Colonic mucosa (tissue), 4 donors: ENCODE data around the gene MCTP2. TPM values are rescaled to one million over a fixed set of nuclear protein-coding genes. Genes with fewer than 3 reads are reported as not detected.
"Not testable (repeated sequence)": the region's sequence is repeated elsewhere in the genome, so short reads cannot be mapped to it uniquely, and the experiment has no call there.

Source experiments
- DNase-seq: peaks from one replicate; pipeline ENCODE4 v3.0.0-alpha.2; 2020
- H3K27ac ChIP-seq: fragments of 200-600 bp; one replicate; pipeline ENCODE4 v1.8.0; 2021
- H3K27me3 ChIP-seq: fragments of 200-600 bp; one replicate; pipeline ENCODE4 v1.8.0; 2021
- H3K36me3 ChIP-seq: fragments of 200-600 bp; one replicate; pipeline ENCODE4 v1.8.0; 2021
- H3K4me1 ChIP-seq: fragments of 200-600 bp; one replicate; pipeline ENCODE4 v1.8.0; 2021; ENCODE audit warnings: mild to moderate bottlenecking
- H3K4me3 ChIP-seq: fragments of 200-600 bp; one replicate; pipeline ENCODE4 v1.8.0; 2021
- H3K9ac ChIP-seq, 2 donors: one replicate each; pipeline ENCODE4 v1.7.0; 2013; ENCODE audit warnings: control low read depth in 2 of 2, low read depth in 2 of 2, low read length in 2 of 2
- H3K9me3 ChIP-seq: fragments of 200-600 bp; one replicate; pipeline ENCODE4 v1.8.0; 2021
- intact Hi-C: fragments of 100-400 bp; cut with DNase I; formaldehyde crosslinking; loops from one replicate; pipeline ENCODE4 v1.14.1; 2022
- total RNA-seq, 2 donors: library from RNA; stranded (reverse); fragmentation: NEBNext Ultra II Directional in 1 of 2; extraction: Animal tissue kit (Norgen Biotek cat#: 25700) in 1 of 2; gene quantifications; one replicate each; pipeline ENCODE4 v1.2.1, GENCODE V29; 2021
- TF ChIP-seq, protein P1 (sequence below): fragments of 200-600 bp; IDR thresholded peaks from one replicate; pipeline ENCODE4 v1.8.0; 2022; ENCODE audit warnings: antibody characterized with exemption, mild to moderate bottlenecking
- donor health status: healthy.
- donor health status: DM: no; HTN: no; CAD: no.
- donor health status: DM: no; HTN: no; CAD: no.

The MCTP2 gene
- total RNA-seq, 2 donors from 2014 or later = 56.4 to 88.3 TPM

DNA sequence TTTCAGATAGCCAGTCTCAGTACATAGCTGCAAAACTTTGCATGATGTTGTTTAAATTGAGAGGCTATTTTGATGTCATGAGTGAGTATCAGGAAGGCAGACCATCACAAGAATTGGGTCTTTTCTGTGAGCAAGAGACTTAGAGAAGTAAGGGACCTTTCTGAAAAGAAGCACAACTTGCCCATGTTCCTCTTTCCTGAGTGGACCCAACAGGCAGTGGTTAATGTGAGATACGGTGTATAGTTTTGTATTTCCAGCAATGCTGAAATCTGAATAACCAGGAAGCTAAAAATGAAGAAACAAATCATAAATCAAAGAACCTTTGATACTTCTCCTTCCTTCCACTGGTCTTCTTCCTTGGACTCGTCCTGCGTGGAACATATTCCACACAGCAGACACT lies 25.1 kb downstream of the MCTP2 start:
- intact Hi-C loops = no loop called here
- TF ChIP-seq, protein P1, sequence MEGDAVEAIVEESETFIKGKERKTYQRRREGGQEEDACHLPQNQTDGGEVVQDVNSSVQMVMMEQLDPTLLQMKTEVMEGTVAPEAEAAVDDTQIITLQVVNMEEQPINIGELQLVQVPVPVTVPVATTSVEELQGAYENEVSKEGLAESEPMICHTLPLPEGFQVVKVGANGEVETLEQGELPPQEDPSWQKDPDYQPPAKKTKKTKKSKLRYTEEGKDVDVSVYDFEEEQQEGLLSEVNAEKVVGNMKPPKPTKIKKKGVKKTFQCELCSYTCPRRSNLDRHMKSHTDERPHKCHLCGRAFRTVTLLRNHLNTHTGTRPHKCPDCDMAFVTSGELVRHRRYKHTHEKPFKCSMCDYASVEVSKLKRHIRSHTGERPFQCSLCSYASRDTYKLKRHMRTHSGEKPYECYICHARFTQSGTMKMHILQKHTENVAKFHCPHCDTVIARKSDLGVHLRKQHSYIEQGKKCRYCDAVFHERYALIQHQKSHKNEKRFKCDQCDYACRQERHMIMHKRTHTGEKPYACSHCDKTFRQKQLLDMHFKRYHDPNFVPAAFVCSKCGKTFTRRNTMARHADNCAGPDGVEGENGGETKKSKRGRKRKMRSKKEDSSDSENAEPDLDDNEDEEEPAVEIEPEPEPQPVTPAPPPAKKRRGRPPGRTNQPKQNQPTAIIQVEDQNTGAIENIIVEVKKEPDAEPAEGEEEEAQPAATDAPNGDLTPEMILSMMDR = no peak
- no peak overlapping the region for H3K27ac ChIP-seq
- no peak overlapping the region for H3K4me3 ChIP-seq
- H3K27me3 ChIP-seq = no peaks in the 10 kb centered on the region
- H3K9ac ChIP-seq = no peak overlapping the region
- no peaks in the 10 kb centered on the region for H3K9me3 ChIP-seq
- no peaks in the 10 kb centered on the region for H3K36me3 ChIP-seq
- DNase-seq = no peak
- H3K4me1 ChIP-seq = peaks cover 16% of the 10 kb centered on the region

DNA sequence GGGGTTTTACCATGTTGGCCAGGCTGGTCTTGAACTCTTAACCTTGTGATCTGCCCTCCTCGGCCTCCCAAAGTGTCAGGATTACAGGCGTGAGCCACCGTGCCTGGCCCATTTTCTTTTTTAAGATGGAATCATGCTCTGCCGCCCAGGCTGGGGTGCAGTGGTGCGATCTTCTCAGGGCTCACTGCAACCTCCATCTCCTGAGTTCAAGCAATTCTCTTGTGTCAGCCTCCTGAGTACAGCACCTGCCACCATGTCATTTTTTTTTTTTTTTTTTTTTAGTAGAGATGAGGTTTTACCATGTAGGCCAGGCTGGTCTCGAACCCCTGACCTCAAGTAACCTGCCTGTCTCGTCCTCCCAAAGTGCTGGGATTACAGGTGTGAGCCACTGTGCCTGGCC lies 26.4 kb downstream of the MCTP2 start:
- H3K36me3 ChIP-seq, intact Hi-C loops, H3K27ac ChIP-seq, DNase-seq, H3K9ac ChIP-seq, H3K9me3 ChIP-seq, H3K4me3 ChIP-seq, H3K27me3 ChIP-seq: not testable (repeated sequence)
- H3K4me1 ChIP-seq = peaks cover 16% of the 10 kb centered on the region

GRCh38 chr15:94258246-94258645 lies 26.9 kb downstream of the MCTP2 start:
- TF ChIP-seq, protein P1 = no peak
- DNase-seq = no peak
- Histone ChIP-seq H3K36me3 (no peaks in the 10 kb centered on the region), H3K27me3 (no peaks in the 10 kb centered on the region), H3K9ac (no peak overlapping the region), H3K27ac (no peak overlapping the region), H3K4me1 (peaks cover 15% of the 10 kb centered on the region), H3K9me3 (no peaks in the 10 kb centered on the region), H3K4me3 (no peak overlapping the region)
- intact Hi-C loops = no loop called here

- Histone ChIP-seq H3K4me1 (peaks cover 5% of the 10 kb centered on the region), H3K9ac (no peak overlapping the region), H3K27ac (no peak overlapping the region), H3K9me3 (no peaks in the 10 kb centered on the region), H3K4me3 (no peak overlapping the region), H3K27me3 (no peaks in the 10 kb centered on the region), H3K36me3 (no peaks in the 10 kb centered on the region)
- TF ChIP-seq, protein P1 = no peak
- DNase-seq = no peak
- intact Hi-C loops = no loop called here
Observed at GRCh38 chr15:94259121-94259751, 27.9 kb downstream of the MCTP2 start.

DNA sequence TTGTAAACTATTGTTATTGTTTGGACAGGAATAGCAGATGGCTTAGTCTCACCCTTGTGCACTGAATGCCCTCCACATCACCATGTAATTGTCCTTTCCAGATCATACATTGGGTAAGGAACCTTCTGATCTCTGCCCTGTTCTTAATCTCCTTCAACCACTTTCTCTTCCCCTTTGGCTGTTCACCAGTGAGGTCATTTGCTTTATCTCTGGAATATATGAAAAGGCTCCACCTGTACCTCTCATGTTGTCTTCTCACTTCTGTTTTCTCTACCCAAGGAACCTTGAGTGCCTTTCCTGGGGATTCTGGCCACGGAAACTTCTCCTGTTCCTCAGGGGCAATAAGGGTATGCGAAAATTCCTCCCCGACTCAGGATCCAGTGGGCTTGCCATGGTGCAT lies 28.5 kb downstream of the MCTP2 start:
- DNase-seq = no peak
- Histone ChIP-seq H3K4me3 (no peak overlapping the region), H3K9me3 (no peaks in the 10 kb centered on the region), H3K4me1 (peaks cover 4% of the 10 kb centered on the region), H3K27me3 (no peaks in the 10 kb centered on the region), H3K27ac (no peak overlapping the region), H3K36me3 (no peaks in the 10 kb centered on the region), H3K9ac (no peak overlapping the region)
- intact Hi-C loops = no loop called here
- TF ChIP-seq, protein P1 = no peak

DNA sequence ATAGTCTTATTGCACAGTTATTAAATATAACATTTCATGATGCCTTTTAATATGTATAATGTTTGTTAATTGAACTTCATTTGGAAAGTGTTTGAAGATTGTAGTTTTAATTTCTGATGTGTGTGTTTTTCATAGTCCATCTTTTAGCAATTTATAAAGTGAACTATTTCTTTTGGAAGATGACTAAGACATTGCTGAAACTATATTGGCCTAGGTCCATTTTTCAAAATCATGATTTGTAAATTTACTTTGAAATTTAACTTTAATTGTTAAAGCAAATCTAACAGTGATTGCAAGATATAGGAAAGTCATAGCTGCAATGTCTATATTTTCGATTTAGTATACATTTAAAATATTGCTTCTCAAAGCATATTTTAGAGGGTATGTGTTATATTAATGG lies 30.8 kb downstream of the MCTP2 start:
- H3K36me3 ChIP-seq = no peaks in the 10 kb centered on the region
- intact Hi-C loops = no loop called here
- no peaks in the 10 kb centered on the region for H3K4me1 ChIP-seq
- H3K27me3 ChIP-seq = no peaks in the 10 kb centered on the region
- H3K9me3 ChIP-seq = no peaks in the 10 kb centered on the region
- no peak overlapping the region for H3K9ac ChIP-seq
- no peak for DNase-seq
- H3K27ac ChIP-seq = no peak overlapping the region
- TF ChIP-seq, protein P1 = no peak
- no peak overlapping the region for H3K4me3 ChIP-seq
